ENCODE data around the gene IMMP2L.

GRCh38 chr7:110868458-110868857, 693.8 kb downstream of the IMMP2L start:
- TF ChIP-seq POLR2A (IDR thresholded peaks at IDR 0.05; ENCODE audit: low read length) (no peak), CTCF (IDR thresholded peaks at IDR 0.05) (no peak), MAX (IDR thresholded peaks at IDR 0.05) (no peak), FOXS1 (CRISPR knock-in tag; IDR thresholded peaks at IDR 0.05) (no peak), RAD21 (conservative IDR thresholded peaks at IDR 0.05 in 1 of 2, IDR thresholded peaks at IDR 0.05 in 1 of 2) (no peak), KDM1A (IDR thresholded peaks at IDR 0.05; ENCODE audit: low read depth) (no peak), CHD2 (IDR thresholded peaks at IDR 0.05; ENCODE audit: low read length, partially characterized antibody) (no peak), EP300 (IDR thresholded peaks at IDR 0.05) (no peak)

All from A549 (cell line).